ENCODE data around the gene SYNPO2. TPM values are rescaled to one million over a fixed set of nuclear protein-coding genes. Genes with fewer than 3 reads are reported as not detected.

Gene SYNPO2
- total RNA-seq, 1 experiment from 2014 or later, result 0.87 TPM

DNA sequence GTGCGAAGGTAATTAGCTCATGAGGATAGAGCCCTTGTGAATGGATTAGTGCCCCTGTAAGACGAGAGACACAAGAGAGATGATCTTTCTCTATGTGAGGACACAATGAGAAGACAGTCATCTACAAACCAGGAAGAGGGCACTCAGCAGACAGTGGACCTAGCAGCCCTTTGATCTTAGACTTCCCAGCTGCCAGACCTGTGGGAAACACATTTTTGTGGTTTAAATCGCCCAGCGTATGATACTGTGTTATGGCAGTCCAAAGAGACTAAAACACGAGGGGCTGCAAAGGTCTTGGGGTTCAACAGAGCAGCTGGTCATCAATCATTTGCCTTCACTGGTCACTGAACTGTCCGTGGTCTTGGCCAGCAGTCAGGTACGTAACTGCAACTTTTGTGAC lies 9.2 kb upstream of the SYNPO2 start:
- Histone ChIP-seq H2AFZ (no peak overlapping the region; the same call in 1 of the 2 replicates), H3K4me1 (replicated peaks; ENCODE audit: insufficient read depth) (no peaks in the 10 kb centered on the region), H4K20me1 (ENCODE audit: insufficient read depth) (no peaks in the 10 kb centered on the region), H3K9me2 (ENCODE audit: insufficient read depth) (no peaks in the 10 kb centered on the region), H3K9me3 (ENCODE audit: insufficient read depth, low read depth) (no peaks in the 10 kb centered on the region), H3F3A (ENCODE audit: insufficient read depth, low read depth) (no peaks in the 10 kb centered on the region), H3K4me2 (no peak overlapping the region), H3K27me3 (ENCODE audit: insufficient read depth, low read depth) (no peaks in the 10 kb centered on the region), H3K79me2 (ENCODE audit: low read depth) (no peaks in the 10 kb centered on the region), H3K27ac (no peak overlapping the region), H3K4me3 (no peak overlapping the region), H3K36me3 (ENCODE audit: low read depth) (no peaks in the 10 kb centered on the region)
- POLR2A ChIA-PET (ENCODE audit: unreplicated experiment), result no interaction called here
- TF ChIP-seq, protein P1, sequence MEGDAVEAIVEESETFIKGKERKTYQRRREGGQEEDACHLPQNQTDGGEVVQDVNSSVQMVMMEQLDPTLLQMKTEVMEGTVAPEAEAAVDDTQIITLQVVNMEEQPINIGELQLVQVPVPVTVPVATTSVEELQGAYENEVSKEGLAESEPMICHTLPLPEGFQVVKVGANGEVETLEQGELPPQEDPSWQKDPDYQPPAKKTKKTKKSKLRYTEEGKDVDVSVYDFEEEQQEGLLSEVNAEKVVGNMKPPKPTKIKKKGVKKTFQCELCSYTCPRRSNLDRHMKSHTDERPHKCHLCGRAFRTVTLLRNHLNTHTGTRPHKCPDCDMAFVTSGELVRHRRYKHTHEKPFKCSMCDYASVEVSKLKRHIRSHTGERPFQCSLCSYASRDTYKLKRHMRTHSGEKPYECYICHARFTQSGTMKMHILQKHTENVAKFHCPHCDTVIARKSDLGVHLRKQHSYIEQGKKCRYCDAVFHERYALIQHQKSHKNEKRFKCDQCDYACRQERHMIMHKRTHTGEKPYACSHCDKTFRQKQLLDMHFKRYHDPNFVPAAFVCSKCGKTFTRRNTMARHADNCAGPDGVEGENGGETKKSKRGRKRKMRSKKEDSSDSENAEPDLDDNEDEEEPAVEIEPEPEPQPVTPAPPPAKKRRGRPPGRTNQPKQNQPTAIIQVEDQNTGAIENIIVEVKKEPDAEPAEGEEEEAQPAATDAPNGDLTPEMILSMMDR (conservative IDR thresholded peaks at IDR 0.05), result no peak
- TF ChIP-seq EZH2 (IDR thresholded peaks at IDR 0.05; ENCODE audit: low read depth), result no peak
- BruUV-seq (replicated peaks), result no TSS peak
- CTCF ChIA-PET, result no interaction called here
- intact Hi-C loops (cut with micrococcal nuclease; ENCODE audit: unreplicated experiment), result no loop called here
- DNase-seq, result no peak

DNA sequence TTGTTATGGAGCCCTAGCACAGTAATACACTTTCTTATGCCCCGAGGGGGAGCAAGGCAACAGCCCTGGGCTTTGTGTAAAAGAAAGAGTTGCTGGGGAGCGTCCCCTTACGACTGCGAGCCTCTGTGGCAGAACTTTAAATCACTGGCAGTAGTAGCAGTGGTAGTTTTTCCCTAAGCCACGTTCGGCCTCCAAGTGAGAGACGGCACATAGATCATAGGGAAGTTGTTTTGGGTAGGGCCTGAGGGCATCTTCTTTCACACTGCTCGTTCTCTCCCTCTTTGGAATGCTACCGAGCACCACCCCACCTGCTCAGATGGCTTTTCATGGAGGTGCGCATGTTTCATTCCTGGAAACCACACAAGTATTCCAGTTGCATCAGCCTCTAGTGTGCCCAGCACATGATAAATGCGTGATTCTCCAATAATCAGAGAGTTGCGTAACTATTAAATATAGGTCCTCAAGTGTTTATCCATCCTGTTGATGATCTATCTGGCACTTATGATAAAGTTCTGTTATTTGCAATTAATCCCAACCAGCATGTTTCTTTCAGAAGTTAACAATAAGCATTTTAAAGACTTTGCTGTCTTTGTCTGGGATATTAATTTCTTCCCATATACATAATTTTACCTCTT lies 7.0 kb upstream of the SYNPO2 start:
- BruUV-seq (replicated peaks), result no TSS peak
- H2AFZ ChIP-seq, result no peak overlapping the region

DNA sequence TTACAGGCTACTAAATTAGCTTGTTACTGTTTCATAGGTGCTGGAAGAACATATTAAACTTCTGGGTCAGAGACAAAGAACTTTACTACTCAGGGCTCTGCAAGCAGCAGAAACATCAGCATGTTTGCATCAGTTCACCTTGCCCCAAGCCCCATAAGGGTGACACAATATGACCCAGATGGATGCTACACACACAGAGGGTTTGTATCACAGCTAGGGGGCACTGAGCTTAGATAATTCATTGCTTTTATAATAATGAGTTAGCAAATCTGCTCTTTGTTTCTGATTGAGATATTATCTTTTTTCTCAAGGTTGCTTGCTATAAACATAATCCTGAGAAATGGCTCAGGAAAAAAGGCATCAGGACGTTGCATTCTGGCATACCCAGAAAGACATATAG lies 4.8 kb upstream of the SYNPO2 start:
- Histone ChIP-seq H3K27ac (no peak overlapping the region), H3K36me3 (ENCODE audit: low read depth) (no peaks in the 10 kb centered on the region), H3F3A (ENCODE audit: insufficient read depth, low read depth) (no peaks in the 10 kb centered on the region), H3K79me2 (ENCODE audit: low read depth) (no peaks in the 10 kb centered on the region), H3K4me2 (no peak overlapping the region), H2AFZ (no peak overlapping the region), H3K4me3 (no peak overlapping the region), H3K9me3 (ENCODE audit: insufficient read depth, low read depth) (no peaks in the 10 kb centered on the region), H3K9me2 (ENCODE audit: insufficient read depth) (no peaks in the 10 kb centered on the region), H3K4me1 (replicated peaks; ENCODE audit: insufficient read depth) (no peaks in the 10 kb centered on the region), H3K27me3 (ENCODE audit: insufficient read depth, low read depth) (no peaks in the 10 kb centered on the region), H4K20me1 (ENCODE audit: insufficient read depth) (no peaks in the 10 kb centered on the region)
- no TSS peak for BruUV-seq (replicated peaks)
- intact Hi-C loops (cut with micrococcal nuclease; ENCODE audit: unreplicated experiment), result no loop called here
- ChIA-PET CTCF (interaction anchor here (0.6 kb wide), 1 partner anchor 279 kb away, joined by 6 read pairs; no protein-coding TSS in a partner anchor), POLR2A (ENCODE audit: unreplicated experiment) (no interaction called here)
- TF ChIP-seq, protein P1 (conservative IDR thresholded peaks at IDR 0.05), result no peak
- no peak for TF ChIP-seq EZH2 (IDR thresholded peaks at IDR 0.05; ENCODE audit: low read depth)
- DNase-seq, result no peak

More for the DNA sequence above, 7.0 kb upstream of the SYNPO2 start:
- no peak for DNase-seq
- no peaks in the 10 kb centered on the region for H3F3A ChIP-seq (ENCODE audit: insufficient read depth, low read depth)
- no peaks in the 10 kb centered on the region for H4K20me1 ChIP-seq (ENCODE audit: insufficient read depth)
- TF ChIP-seq, protein P1 (conservative IDR thresholded peaks at IDR 0.05), result no peak
- TF ChIP-seq EZH2 (IDR thresholded peaks at IDR 0.05; ENCODE audit: low read depth), result no peak
- H3K4me2 ChIP-seq, result no peak overlapping the region
- no peaks in the 10 kb centered on the region for H3K9me2 ChIP-seq (ENCODE audit: insufficient read depth)
- no peaks in the 10 kb centered on the region for H3K79me2 ChIP-seq (ENCODE audit: low read depth)
- intact Hi-C loops (cut with micrococcal nuclease; ENCODE audit: unreplicated experiment), result no loop called here
- H3K4me1 ChIP-seq (replicated peaks; ENCODE audit: insufficient read depth), result no peaks in the 10 kb centered on the region
- H3K27ac ChIP-seq, result no peak overlapping the region
- H3K4me3 ChIP-seq, result no peak overlapping the region
- ChIA-PET CTCF (no interaction called here), POLR2A (ENCODE audit: unreplicated experiment) (no interaction called here)
- no peaks in the 10 kb centered on the region for H3K36me3 ChIP-seq (ENCODE audit: low read depth)
- no peaks in the 10 kb centered on the region for H3K27me3 ChIP-seq (ENCODE audit: insufficient read depth, low read depth)
- H3K9me3 ChIP-seq (ENCODE audit: insufficient read depth, low read depth), result no peaks in the 10 kb centered on the region

Data from PC-9 (cell line).